Esophagus squamous epithelium (tissue), 5 donors: Measurements from ENCODE around the gene CCDC154. TPM values are rescaled to one million over a fixed set of nuclear protein-coding genes. Genes with fewer than 3 reads are reported as not detected.
A peak's percentile ranks its signal among the peaks of the same experiment; 100 is the strongest.

Experiments used
- DNase-seq: peaks from one replicate; lab custom pipeline; 2025; lab: John Stamatoyannopoulos, UW
- H3K27ac ChIP-seq, 4 donors: fragments of 200-600 bp; sonication (generic); one replicate each; pipeline ENCODE4 v1.5.1; 2016 to 2019; ENCODE audit warnings: mild to moderate bottlenecking in 1 of 4
- H3K27me3 ChIP-seq, 4 donors: fragments of 200-600 bp; sonication (generic); 1 replicate in 3 of 4; 2 replicates in 1 of 4; pipeline versions ENCODE4 v1.5.1 to v1.6.0; 2017 to 2021; ENCODE audit warnings: antibody characterized with exemption in 1 of 4
- H3K36me3 ChIP-seq, 3 donors: fragments of 200-600 bp; sonication (generic); one replicate each; pipeline ENCODE4 v1.5.1; 2016 to 2019
- H3K4me1 ChIP-seq, 3 donors: fragments of 200-600 bp; sonication (generic); one replicate each; pipeline ENCODE4 v1.5.1; 2017 to 2019
- H3K4me3 ChIP-seq, 4 donors: fragments of 200-600 bp; sonication (generic); 1 replicate in 3 of 4; 2 replicates in 1 of 4; pipeline ENCODE4 v1.5.1; 2016 to 2019; ENCODE audit warnings: mild to moderate bottlenecking in 2 of 4, moderate library complexity in 1 of 4
- H3K9me3 ChIP-seq, 3 donors: fragments of 200-600 bp; sonication (generic); one replicate each; pipeline ENCODE4 v1.5.1; 2016 to 2019
- CTCF ChIP-seq, 6 experiments: fragments of 450-650 bp in 4 of 6; fragments of 200-600 bp in 2 of 6; sonication (generic) in 2 of 6; IDR thresholded peaks; one replicate each; pipeline ENCODE4 v1.5.1; 2016 to 2019; ENCODE audit warnings: antibody characterized with exemption in 6 of 6, mild to moderate bottlenecking in 4 of 6, moderate library complexity in 4 of 6
- POLR2A ChIP-seq, 4 donors: fragments of 450-650 bp; IDR thresholded peaks; one replicate each; pipeline ENCODE4 v1.6.1; 2017; ENCODE audit warnings: antibody characterized with exemption in 4 of 4, mild to moderate bottlenecking in 4 of 4, moderate library complexity in 3 of 4
- WGBS, 2 donors: methylation state at CpG; one replicate each; pipeline ENCODE4 v1.1.5; 2018; 5-methylcytosine and 5-hydroxymethylcytosine counted together
- intact Hi-C: fragments of 100-400 bp; cut with DNase I; formaldehyde crosslinking; loops from one replicate; pipeline ENCODE4 v1.15.0; 2022
- total RNA-seq, 4 donors: library from RNA; depleted of rRNA; stranded (reverse); fragments of >200 nt; gene quantifications; one replicate each; pipeline ENCODE4 v1.1.0, GENCODE V29; 2016
- donor health status: DM: yes; HTN: yes; CAD: no.

Gene CCDC154
- total RNA-seq, 4 donors from 2014 or later: 0.95 TPM; not detected in 3

DNA sequence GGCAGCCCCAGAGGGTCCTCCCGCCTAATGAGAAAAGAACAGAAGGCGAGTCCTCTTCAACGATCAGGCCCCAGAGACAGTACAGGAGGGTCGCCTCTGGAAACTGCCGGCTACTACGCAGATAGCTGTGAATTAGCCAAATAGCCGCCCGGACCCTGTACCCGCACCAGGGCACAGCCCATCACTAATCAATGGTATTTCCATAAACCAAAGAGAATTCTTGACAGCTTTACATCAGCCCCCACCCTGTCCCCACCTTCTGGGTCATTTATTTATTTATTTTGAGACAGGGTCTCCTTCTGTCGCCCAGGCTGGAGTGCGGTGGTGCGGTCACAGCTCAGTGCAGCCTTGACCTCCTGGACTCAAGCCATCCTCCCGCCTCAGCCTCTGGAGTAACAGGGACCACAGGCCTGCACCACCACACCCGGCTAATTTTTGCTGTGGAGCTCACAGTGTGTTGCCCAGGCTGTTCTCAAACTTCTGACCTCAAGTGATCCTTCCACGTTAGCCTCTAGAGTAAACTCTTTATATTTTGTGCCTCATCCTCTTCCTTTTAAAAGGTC, 31.3 kb upstream of the CCDC154 start:
- 63 to 68% methylated on average over 10 to 13 of the region's 15 CpGs for WGBS, 2 donors
- peak overlapping the region; percentile 83 to 96 (median 92) for H3K27ac ChIP-seq
- TF ChIP-seq CTCF (IDR thresholded peaks at IDR 0.05) (no peak), POLR2A (IDR thresholded peaks at IDR 0.05) (no peak)
- H3K36me3 ChIP-seq: no peaks in the 10 kb centered on the region
- H3K27me3 ChIP-seq: no peaks in the 10 kb centered on the region
- peaks cover 14 to 49% (median 32%) of the 10 kb centered on the region in 3 donors for H3K4me1 ChIP-seq
- intact Hi-C loops: no loop called here
- no peak for DNase-seq
- no peaks in the 10 kb centered on the region for H3K9me3 ChIP-seq
- peak overlapping the region; percentile 66 to 93 (median 82) for H3K4me3 ChIP-seq

DNA sequence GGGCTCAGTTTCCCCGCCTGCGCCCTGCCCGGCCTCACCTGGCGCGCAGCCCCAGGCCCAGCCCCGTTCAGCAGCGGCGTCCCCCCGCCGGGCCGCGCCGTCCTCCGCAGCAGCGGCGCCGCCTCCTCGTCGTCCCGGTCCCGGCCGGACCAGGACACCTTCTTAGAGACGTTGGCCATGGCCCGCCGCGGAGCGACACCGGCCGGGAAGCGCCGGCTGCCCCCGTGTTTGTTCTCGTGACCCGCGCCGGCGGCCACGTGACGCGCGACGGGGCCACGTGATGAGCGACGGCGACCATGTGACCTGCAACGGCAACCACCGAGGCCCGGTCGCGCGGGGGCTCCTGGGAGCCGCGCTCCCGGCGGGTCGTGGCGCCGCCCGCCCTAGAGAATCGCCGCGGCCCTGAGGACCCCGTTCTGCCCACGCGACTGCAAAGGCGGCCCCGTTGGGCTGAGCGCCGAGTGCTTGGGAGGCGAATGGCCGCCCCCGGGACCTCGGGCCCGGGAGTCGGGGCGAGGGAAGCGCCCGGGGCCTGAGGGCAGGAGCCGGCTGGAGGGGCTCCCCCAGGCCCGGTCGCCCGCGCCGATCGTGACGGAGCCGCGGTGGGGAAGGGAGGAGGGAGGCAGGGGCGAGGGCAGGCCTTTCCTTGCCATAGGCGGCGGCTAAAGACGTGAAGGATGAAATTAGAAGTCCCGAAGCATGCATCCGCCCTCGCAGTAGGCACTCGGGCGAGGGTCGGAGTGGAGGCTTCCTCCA, 30.6 kb upstream of the CCDC154 start, which contains the start of gene CLCN7:
CLCN7 (minus strand) TSS at position 233 of the 756 bp plus-strand sequence; CDS start at position 179, 54 bp downstream.
- Histone ChIP-seq H3K36me3 (no peaks in the 10 kb centered on the region), H3K27ac (peak within 1 kb of the TSS; percentile 83 to 96 (median 92)), H3K4me3 (peak within 1 kb of the TSS; percentile 66 to 93 (median 82)), H3K27me3 (no peaks in the 10 kb centered on the region), H3K9me3 (no peaks in the 10 kb centered on the region), H3K4me1 (peaks cover 14 to 54% (median 34%) of the 10 kb centered on the region in 3 donors)
- TF ChIP-seq CTCF (IDR thresholded peaks at IDR 0.05) (peak in 2 of 6 experiments; percentile 9 to 42), POLR2A (IDR thresholded peaks at IDR 0.05) (peak in 3 of 4 donors; percentile 79 to 94 (median 94))
- peak; percentile 59 for DNase-seq
- intact Hi-C loops: no loop called here
- 0% methylated on average over 15 of the region's 99 CpGs; no CpG with 5 or more reads in 1 of the 2 donors for WGBS, 2 donors

DNA sequence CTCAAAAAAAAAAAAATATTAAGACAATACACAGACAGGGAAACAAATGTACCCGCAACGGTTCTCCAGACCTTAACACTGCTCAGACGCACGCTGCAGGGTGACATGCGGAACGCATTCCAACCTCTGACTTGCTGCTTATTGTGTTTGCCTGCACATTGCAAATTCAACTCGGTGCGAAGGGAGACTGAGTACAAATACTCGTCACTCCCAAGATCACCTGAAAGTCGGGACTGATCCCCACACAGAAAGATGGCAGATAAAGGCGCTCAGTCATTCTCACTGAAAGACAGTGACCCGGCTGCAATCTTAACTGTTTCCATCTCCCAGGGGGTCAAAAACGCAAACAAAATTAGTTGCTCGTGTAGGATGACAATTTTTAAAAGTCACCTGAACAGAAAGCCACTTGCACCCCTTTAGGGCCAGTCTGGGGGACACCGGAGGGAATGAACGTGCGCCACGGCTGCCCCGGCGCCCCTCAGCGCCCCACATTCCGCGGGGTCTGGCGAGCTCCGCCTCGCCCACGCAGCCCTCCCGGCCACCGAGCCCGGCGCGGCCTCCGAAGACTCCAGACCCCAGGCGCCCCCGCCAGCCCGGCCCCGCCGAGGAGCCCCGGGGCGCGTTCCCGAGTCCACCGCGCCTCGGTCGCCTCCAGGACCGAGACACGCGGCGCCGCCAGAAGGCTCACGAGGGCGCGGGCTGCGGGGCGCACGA, 29.9 kb upstream of the CCDC154 start:
- TF ChIP-seq CTCF (IDR thresholded peaks at IDR 0.05) (no peak), POLR2A (IDR thresholded peaks at IDR 0.05) (no peak)
- H3K36me3 ChIP-seq: no peaks in the 10 kb centered on the region
- no peak for DNase-seq
- intact Hi-C loops: no loop called here
- H3K9me3 ChIP-seq: no peaks in the 10 kb centered on the region
- H3K27ac ChIP-seq: peak overlapping the region; percentile 83 to 96 (median 92)
- WGBS, 2 donors: 17 to 24% methylated on average over 17 of the region's 57 CpGs
- no peaks in the 10 kb centered on the region for H3K27me3 ChIP-seq
- H3K4me3 ChIP-seq: peak overlapping the region; percentile 66 to 93 (median 82)
- H3K4me1 ChIP-seq: peaks cover 14 to 57% (median 34%) of the 10 kb centered on the region in 3 donors

DNA sequence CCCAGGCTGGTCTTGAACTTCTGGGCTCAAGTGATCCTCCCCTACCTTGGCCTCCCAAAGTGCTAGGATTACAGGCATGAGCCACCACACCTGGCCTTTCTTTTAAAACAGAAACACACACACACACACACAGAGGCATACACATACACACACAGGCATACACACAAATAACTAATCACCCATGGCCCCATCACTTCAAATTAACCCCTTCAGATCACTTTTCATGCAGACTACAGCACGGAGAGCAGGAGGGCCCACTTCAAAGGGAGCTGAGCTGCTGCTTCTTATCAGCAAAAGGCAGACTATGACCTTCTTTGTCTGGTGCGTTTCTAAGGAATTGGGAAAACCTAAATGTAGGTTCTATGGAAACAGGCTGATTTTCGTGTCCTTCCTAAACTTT, 28.6 kb upstream of the CCDC154 start:
- no peak overlapping the region for H3K4me3 ChIP-seq
- H3K9me3 ChIP-seq: no peaks in the 10 kb centered on the region
- peaks cover 0 to 3% (median 0%) of the 10 kb centered on the region in 3 donors for H3K36me3 ChIP-seq
- no peak for TF ChIP-seq POLR2A (IDR thresholded peaks at IDR 0.05)
- no peak for TF ChIP-seq CTCF (IDR thresholded peaks at IDR 0.05)
- intact Hi-C loops: no loop called here
- H3K4me1 ChIP-seq: peaks cover 14 to 57% (median 34%) of the 10 kb centered on the region in 3 donors
- WGBS, 2 donors: 53 to 77% methylated on average over 3 of the region's 3 CpGs
- no peak for DNase-seq
- no peak overlapping the region for H3K27ac ChIP-seq
- no peaks in the 10 kb centered on the region for H3K27me3 ChIP-seq
